SK-N-SH (cell line): ENCODE results near the gene CD163L1.

ENCODE experiments used
- ELF1 ChIP-seq: IDR thresholded peaks from 2 replicates; pipeline ENCODE4 v1.4.0; 2012
- JUND ChIP-seq: IDR thresholded peaks from 2 replicates; pipeline ENCODE4 v1.4.0; 2012
- TAF1 ChIP-seq: IDR thresholded peaks from 2 replicates; pipeline ENCODE4 v1.6.1; 2012; ENCODE audit warnings: low read depth, mild to moderate bottlenecking, low read length, moderate library complexity, borderline replicate concordance

- TF ChIP-seq JUND (no peak), ELF1 (no peak), TAF1 (no peak)
Measured at GRCh38 chr12:7346551-7347225, 97.3 kb downstream of the CD163L1 start.
